ENCODE data around the gene SHISA9.
"Not testable (repeated sequence)": the region's sequence is repeated elsewhere in the genome, so short reads cannot be mapped to it uniquely, and the experiment has no call there.

The SHISA9 gene

GRCh38 chr16:12900599-12901203 lies 697 bp upstream of the SHISA9 start:
- no peak for DNase-seq

- DNase-seq = no peak
Measured at GRCh38 chr16:12901204-12901596, 198 bp upstream of the SHISA9 start.

DNA sequence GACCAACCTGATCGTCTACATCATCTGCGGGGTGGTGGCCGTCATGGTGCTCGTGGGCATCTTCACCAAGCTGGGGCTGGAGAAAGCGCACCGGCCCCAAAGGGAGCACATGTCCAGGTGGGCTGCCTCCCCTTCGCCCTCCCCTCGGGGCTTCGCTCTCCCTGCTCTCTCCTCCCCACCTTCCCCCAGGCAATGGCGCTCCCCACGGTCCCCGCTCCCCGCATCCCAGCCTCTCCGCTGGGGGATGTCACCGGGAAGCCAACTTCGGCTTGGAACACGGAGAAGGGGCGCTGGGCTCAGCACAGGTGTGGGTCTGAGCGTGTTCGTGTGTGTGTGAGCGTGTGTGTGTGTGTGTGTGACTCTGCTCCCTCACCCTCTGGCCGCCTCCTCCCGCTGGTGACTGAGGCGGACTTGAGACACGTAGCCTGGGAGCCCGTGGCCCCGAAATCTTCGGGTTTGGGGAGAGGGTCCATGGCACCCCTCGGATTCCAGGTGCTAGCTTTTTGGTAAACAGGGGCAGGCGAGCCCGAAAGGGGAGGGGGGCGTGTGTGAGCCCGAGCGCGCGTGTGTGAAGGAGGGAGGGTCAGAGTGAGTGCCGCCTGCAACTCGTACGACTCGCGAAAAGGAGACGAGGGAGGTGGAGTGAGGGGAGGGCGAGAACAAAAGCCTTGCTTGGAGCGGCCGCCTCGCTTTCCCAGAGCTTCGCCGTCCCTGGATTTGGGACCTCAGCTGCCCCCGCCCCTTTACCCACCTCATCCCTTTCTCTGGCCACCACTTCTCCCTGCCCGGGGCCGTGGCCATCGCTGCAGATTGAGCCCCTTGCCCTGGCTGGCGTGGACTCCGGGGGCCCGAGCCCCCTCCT lies 1.3 kb downstream of the SHISA9 start:
- no peak for DNase-seq

GRCh38 chr16:12903407-12904328 lies 2.3 kb downstream of the SHISA9 start:
- DNase-seq = no peak

DNA sequence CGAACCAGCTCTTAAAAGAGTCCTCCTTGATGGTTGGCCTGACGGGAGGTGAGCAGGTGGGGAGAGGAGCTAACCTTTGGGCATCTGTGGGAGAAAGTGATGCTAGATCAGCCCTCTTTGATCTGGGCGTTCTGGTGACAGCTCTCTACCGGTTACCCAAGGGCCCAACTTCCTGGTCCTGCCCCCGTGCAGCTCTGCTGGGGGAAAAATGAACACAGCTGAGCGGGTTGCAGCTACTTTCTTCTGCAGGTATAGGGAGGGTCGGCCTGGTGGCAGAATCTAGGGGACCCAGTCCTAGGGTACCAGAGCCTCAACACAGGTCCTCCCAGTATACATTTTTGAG lies 2.9 kb downstream of the SHISA9 start:
- no peak for DNase-seq

GRCh38 chr16:12906271-12906670 lies 4.9 kb downstream of the SHISA9 start:
- DNase-seq = no peak

DNA sequence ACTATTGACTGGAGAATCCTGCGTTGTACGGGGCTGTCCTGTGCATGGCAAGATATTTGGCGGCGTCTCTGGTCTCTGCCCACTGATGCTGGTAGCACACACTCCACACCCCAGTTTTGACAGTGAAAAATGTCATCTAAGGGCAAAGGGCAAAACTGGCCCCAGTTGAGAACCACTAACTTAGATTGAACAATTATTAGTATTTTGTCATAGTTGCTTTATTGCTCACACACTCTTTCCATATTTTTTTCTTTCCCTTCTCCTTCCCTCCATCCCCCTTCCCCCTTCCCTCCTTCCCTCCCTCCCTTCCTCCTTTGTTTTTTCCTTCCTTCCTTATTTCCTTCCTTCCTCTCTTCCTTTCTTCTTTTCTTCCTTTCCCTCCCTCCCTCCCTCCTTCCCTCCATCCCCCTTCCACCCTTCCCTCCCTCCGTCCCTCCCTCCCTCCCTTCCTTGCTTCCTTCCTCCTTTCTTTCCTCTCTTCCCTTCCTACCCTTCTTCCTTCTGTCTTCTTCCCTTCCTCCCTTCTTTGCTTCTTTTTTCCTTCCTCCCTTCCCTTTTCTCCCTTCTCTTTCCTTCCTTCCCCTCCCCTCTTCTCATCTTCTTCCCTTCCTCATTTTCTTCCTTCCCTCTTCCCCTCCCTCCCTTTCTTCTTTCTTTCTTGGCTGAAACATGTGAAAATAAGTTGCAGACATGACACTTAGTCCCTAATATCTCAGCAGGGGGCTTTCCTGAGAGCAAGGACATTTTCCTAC lies 5.5 kb downstream of the SHISA9 start:
- DNase-seq = no peak

DNA sequence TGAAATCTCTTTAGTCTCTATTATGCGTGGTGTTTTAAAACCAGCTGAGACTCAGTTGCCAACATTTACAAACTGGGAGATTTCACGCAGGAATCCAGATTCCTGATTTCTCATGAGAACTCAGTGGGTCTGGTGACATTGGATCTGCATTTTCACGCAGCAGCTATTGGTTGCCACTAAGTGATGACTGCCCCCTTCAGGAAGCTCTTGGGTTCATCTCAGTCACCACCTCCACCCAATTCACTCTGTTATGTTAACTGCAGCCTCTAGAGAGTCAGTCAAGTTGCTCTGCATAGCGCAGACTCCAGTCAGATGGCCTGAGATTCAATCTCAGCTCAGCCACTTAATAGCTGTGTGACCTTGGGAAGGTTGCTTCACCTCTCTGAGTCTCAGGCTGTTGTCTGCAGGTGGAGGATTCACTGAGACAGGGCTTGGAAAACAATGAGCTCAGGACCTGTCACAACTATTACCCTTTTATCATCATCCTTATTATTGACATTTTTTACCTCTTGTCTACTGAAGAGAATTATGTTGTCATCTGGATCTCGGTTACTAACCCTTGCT lies 6.4 kb downstream of the SHISA9 start:
- no peak for DNase-seq

DNA sequence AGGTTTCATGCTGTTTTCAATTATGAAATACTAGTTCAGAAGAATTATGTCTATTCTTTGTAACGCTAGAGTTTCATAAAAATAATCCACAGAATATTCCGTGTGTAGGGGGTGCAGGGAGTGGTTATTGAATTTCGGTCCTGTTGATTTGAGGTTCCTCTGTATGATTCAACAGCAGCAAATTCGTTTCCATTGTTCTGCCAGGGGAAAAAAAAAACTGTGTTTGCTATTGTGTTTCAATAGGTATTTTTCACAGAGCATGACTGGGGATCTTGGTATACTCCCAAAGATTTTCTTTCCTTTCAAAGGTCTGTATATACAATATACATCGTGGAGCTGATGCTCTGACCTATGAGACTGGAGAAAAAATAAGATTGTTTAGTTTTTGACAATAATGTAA lies 15.8 kb downstream of the SHISA9 start:
- no peak for DNase-seq

DNA sequence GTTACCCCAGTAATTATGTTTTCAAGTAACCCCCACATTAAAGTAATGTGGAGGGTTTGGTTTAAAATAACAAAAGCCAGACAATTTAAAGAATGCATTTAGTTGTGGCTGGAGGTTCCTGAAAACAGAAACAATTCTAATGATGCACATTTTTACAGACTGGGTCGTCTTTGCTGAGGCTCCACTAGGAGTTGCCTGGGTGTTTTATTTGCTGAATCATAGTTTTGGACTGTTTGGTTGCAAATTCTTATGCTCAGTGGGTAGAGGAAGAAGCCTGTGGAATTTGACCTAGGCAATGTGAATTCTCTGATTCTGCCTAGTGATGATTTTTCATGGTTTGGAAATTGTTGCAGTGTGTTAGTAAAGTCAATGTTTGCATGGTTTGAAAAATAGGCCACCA lies 16.3 kb downstream of the SHISA9 start:
- DNase-seq = no peak

GRCh38 chr16:12920739-12921138 lies 19.3 kb downstream of the SHISA9 start:
- no peak for DNase-seq

DNA sequence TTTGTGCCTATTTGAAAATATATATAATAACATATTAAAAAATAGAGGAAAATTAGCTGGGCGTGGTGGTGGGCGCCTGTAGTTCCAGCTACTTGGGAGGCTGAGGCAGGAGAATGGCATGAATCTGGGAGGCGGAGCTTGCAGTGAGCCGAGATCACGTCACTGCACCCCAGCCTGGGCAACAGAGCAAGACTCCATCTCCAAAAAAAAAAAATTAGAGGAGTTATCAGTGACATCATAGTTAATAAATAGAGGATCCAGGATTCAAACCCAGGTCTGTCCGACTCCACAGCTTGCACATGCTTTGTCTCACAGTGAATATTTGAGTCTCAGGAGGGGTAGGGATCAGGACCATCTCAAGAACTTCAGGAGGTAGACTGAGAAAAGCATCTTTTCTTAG lies 22.2 kb downstream of the SHISA9 start:
- DNase-seq = not testable (repeated sequence)

DNA sequence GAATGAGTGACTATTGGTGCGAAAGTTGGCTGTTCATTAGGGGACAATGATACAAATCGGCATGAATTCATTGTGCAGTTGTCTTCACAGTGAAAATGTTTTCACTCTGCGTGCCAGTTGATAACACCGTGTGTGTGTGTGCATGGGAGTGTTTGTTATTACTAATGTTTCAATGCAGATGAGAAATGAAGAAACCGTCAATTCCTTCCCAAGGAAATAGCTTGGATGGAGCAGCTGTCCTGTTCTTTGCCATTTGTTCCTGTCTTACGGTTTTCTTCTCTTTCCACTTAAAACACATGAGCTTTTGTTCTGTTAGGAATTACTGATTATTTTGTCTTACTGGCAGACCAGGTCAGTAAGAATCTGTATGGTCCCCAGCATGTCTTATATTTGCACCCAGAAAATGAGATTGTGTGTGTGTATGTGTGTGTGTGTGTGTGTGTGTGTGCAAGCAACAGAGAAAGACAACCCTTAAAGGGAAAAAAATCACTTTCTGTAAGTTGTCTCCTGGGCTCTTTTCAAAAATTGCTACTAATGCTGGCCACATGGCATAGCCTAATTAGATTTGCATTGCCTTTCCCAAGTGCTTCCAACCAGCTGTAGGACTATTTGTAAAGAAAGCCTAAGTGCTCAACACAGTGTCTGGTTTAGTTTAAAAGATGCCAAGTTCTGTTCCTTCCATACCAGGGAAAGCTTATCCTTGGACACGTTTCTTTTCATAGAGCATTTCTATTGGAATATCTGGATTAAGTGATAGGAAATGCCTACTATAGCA lies 23.8 kb downstream of the SHISA9 start:
- DNase-seq = no peak

DNA sequence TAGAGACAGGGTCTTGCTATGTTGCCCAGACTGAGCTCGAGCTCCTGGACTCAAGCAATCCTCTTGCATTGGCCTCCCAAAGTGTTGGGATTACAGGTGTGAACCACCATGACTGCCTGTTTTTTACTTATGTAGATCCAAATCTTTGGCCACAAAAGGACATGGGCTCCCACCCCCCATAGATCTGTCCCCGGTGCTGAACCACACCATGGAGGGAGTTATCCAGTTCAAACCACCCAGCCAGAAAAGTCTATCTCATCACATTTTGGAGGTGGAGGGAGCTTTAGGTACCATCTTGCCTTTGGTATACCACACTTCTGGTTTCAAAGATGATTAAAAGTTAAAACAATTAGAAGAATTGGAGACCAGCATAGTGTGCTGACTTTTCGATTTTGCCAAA lies 26.2 kb downstream of the SHISA9 start:
- no peak for DNase-seq

- no peak for DNase-seq
Measured at GRCh38 chr16:12930881-12931280, 29.5 kb downstream of the SHISA9 start.

DNA sequence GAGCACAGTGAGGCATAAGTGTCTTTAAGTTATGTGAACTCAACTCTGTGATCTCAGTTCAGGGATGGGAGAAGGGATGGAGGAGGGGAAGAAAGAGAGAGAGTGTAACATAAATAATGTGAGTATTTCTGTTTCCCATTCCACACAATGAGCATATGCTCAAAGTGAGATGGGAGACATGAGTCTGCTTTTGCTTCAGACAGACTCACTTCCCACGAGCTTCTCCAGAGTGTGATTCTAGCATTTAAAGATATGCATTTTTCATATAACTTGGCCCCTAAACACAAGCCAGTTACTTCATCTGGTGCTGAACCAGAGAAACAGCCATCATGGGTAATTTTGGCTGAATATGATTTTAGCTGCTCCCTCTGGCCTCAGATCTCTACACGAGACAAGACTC lies 35.0 kb downstream of the SHISA9 start:
- no peak for DNase-seq

- DNase-seq = no peak
Measured at GRCh38 chr16:12941896-12942295, 40.5 kb downstream of the SHISA9 start.

DNA sequence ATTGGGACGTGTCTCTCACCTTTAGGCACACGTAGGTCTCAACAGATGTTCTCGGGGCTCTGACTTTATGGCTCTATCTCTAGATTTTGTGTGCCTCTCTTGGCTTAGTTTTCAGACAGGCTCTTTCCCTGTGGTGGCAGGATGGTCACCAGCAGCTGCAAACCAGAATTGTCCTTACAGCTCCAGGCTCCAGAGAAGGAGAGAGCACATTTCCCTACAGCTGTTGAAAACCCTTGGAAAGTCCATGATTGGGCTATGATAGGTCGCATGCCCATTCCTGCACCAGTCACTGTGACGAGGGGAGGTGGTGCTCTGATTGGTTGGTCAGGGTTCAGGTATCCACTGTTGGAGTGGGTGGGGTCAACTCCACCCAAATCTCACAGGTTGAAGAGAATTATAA lies 41.5 kb downstream of the SHISA9 start:
- no peak for DNase-seq

DNA sequence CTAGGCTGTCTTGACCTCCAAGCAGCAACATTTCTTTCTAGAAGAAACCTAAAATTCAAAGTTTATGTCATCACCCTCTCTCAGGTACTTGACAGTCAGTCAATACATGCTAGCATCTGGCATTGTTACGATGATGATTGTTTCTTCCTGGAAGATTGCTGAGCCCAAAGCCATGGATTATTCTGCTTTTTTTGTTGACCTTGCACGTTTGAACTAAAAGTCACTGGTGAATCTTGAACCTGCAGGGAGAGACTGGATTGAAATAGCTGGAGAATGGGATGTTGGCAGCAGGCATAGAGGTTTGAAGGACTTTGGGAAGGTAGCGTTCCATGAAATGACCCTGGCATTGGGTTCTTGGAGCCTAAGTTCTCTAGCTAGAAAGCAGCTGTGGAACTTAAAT lies 42.9 kb downstream of the SHISA9 start:
- DNase-seq = no peak

DNA sequence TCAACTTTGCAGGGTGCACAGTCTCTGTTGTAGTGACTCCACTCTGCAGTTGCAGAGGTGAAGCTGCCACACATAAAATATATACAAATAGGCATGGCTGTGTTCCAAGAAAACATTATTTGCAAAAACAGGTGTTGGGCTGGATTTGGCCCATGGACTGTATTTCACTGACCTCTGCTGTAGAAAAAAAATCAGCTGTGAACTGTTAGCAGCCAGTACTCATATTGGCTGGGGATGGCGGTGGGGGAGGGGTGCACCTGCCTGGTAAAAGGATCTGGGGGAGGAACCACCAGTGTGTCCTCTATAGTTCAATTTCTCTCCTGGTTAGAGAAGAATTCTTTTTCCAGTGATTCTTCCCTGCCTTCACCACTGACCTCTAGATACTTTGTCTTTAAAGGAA lies 50.0 kb downstream of the SHISA9 start:
- no peak for DNase-seq

DNA sequence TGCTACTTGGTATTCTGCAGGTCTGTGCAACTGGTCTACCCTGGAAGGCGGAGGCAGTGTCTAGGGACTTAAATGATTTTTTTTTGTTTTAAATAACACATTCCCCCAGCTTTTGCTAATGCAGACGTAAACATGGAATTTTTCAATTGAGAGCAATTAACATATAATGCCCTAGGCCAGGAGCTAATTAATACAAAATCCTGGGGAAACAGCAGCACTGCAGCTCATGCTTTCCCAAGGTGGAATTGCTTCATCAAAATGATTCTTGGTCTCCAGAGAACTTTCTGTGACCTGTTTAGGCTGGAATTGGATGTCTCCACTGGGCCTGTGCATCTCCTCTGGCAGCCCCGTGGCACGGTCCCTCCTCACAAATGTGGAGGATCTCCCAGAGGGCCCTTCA lies 50.6 kb downstream of the SHISA9 start:
- no peak for DNase-seq

DNA sequence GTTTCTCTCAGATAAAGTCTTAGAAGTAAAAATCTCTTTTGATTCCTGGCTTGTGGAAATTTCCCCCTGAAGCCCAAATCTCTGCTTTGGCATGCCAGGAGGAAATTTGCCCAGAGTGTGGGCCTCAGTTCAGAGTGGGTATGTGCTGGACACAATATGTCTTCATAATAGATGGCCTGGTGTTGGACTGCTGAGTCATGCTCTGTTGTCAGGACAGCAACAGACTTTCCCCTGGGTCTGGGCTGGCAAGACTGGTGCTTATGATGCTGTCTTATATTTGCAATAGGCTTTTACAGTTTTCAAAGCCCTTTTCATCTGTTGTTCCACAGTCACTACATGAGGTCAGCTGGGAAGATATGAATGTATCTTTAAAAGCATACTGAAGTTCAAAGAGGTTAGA lies 57.0 kb downstream of the SHISA9 start:
- no peak for DNase-seq
